Measurements from ENCODE around the gene NEU3. TPM values are rescaled to one million over a fixed set of nuclear protein-coding genes. Genes with fewer than 3 reads are reported as not detected.

NEU3 gene
- polyA plus RNA-seq, 3 donors from 2014 or later: 1.5 to 4.6 (median 2.0) TPM

Other genes starting within 250 kb of the NEU3 start
- 1 to 10 TPM in 2 of 3 donors, under 1 TPM in 1; 0.21 to 2.2 (median 1.6) TPM for gene RNF169, start 240.1 kb upstream of the NEU3 start, polyA plus RNA-seq
- gene XRRA1, start 39.8 kb upstream of the NEU3 start, polyA plus RNA-seq: 10 to 100 TPM in 1 of 3 donors, 1 to 10 TPM in 2; 3.4 to 10.6 (median 7.2) TPM
- 100 to 1,000 TPM; 236 to 327 (median 281) TPM for gene SPCS2, start 39.7 kb upstream of the NEU3 start, polyA plus RNA-seq
- not detected for gene OR2AT4, start 107.9 kb downstream of the NEU3 start, polyA plus RNA-seq
- not detected for gene SLCO2B1, start 162.2 kb downstream of the NEU3 start, polyA plus RNA-seq

All from immature natural killer cell (primary cell).